Measurements from ENCODE around the gene SLC8B1.
A peak's percentile ranks its signal among the peaks of the same experiment; 100 is the strongest.
"Not testable (repeated sequence)": the region's sequence is repeated elsewhere in the genome, so short reads cannot be mapped to it uniquely, and the experiment has no call there.

Gene SLC8B1

DNA sequence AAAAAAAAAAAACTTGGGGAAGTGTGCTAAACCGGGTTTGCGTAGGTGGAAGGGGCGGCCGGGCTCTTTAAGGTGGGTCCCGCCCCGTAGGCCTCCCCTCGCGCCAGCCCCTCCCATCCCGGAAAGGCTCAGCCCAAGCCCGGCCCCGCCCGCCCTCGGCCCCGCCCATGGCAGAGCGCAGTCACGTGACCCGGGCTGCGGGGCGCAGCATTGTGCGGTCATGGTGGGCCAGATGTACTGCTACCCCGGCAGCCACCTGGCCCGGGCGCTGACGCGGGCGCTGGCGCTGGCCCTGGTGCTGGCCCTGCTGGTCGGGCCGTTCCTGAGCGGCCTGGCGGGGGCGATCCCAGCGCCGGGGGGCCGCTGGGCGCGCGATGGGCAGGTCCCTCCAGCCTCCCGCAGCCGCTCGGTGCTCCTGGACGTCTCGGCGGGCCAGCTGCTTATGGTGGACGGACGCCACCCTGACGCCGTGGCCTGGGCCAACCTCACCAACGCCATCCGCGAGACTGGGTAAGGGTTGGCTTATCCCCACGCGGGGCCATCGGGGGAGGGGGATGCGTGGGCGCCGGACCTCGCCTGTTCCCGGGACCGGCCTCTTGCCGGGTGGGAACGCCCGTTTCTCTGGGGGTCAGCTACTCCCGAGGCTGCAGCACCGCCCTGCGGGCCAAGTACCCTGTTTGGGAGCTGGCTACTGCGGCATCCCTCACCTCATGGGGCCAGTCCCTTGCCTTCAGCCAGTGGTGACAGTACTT, 23.6 kb upstream of the SLC8B1 start, which contains the start of gene PLBD2:
Gene PLBD2 (plus strand): TSS at position 207 of the 752 bp plus-strand sequence. CDS start 14 bp downstream, at position 221.
- H3K27ac ChIP-seq = peak within 1 kb of the TSS; percentile 14
- DNase-seq (ENCODE audit: low read depth, low spot score) = peak; percentile 33

DNA sequence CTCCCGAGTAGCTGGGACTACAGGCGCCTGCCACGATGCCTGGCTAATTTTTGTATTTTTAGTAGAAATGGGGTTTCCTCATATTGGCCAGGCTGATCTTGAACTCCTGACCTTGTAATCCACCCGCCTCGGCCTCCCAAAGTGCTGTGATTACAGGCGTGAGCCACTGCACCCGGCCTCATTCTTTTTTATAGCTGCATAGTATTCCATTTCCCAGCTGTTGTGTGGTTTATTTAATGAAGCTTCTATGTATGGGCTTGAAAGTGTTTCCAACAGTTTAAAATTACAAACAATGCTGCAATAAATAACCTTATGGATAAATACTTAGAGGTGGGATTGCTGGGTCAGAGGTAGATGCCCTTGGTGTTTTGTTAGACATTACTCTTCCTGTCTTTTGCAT, 19.3 kb upstream of the SLC8B1 start:
- DNase-seq (ENCODE audit: low read depth, low spot score); H3K27ac ChIP-seq: not testable (repeated sequence)

DNA sequence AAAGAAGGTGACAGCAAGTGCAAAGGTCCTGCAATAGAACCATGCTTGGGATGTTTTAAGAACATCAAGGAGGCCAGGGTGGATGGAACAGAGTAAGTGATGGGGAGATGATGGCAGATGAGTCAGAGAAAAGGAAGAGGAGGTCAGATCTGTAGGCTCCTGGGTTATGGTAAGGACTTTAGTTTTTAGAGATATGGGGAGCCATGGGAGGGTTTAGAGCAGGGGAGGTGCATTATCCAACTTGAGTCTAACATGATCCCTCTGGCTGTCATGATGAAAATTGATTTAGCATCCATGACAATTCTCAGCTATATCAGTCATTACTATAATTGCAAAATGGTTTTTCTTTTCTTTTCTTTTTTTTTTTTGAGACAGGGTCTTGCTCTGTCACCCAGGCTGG, 16.2 kb upstream of the SLC8B1 start:
- DNase-seq (ENCODE audit: low read depth, low spot score) = no peak
- no peak overlapping the region for H3K27ac ChIP-seq

DNA sequence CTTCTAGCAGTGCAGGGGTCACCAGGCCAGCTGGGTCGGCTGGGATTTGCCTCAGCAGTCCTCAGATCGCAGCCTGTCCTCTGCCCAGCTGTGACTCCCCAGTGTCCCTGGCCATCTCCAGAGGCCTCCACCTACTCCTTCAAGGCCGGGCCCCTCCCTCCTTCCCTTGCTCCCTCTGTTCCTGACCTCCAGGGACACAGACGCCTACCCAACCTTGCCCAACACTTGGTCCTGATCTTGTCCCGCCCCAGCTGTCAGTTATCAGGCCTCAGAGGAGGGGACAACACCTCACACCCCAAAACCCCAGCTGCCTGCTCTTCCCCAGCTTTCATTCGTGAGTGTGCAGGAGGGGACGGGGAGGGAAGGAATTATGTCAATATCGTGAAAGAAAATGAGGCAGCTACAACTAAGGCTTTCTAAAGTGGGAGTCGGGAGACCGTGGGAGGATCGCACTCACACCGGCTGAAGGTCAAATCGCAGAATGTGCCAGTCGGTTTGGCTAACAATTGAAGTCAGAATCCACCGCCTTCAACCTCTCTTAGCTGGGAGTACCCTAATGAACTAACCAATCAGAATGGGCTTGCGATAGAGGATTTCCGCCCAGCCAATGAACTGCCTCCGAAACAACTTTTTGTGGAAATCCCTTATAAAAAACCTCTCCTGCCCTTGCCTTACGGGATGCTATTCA, 14.1 kb upstream of the SLC8B1 start:
- no peak overlapping the region for H3K27ac ChIP-seq
- no peak for DNase-seq (ENCODE audit: low read depth, low spot score)

DNA sequence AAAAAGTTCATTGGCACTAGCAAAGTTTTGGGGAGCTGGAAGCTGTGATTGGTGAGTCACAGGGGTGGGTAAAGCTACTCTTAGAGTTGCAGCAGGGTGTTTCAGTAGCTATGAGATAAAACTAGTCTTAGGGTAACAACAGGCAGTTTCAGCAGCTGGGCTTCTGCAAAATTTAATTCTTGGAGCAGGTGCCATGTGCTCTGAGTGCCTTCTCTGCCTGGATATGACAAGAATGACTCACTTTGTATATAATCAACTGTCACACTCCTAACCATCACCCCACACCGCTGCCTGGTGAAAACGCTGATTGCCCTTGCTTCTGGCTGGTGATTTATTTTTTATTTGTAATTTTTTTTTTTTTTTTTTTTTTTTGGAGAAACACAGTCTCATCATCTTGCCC, 13.0 kb upstream of the SLC8B1 start:
- DNase-seq (ENCODE audit: low read depth, low spot score) = no peak

DNA sequence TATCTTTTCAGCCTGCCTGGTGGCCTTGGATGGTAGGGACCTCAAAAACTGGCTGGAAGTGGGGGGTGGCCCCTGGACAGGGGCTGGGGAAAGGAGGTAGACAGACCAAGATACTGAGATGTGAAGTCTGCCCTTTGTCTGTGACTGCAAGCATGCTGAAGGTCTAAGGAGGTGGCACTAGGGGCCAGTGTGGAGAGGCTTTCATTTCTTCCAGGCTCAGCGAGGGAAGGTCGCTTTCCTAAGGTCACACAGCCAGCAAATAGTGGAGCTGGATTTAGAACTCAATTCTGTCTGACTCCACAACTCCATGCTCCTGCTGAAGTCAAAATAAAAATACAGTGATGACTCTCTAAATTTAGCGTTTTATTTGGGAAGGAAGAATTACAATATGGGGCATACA, 12.2 kb upstream of the SLC8B1 start:
- no peak for DNase-seq (ENCODE audit: low read depth, low spot score)
- H3K27ac ChIP-seq = no peak overlapping the region

More for the DNA sequence above, 13.0 kb upstream of the SLC8B1 start:
- no peak overlapping the region for H3K27ac ChIP-seq

DNA sequence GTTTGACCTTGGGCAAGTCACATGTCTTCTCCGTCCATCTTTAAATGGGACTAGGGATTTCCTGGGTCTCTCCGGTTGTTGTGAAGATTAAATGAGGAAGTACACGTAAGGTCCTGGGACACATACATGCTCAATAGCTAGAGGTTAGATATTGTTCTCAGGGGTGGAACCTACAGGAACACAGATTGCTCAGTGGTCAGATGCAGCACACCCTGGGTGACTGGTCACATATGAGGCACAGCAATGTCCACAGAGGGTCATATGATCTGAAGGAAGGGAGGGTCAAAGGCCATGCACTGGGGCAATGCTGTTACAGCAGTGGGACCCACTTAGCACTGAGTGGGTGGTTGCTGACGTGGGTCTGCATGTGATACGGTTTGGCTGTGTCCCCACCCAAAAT, 11.4 kb upstream of the SLC8B1 start:
- H3K27ac ChIP-seq = no peak overlapping the region
- DNase-seq (ENCODE audit: low read depth, low spot score) = no peak

DNA sequence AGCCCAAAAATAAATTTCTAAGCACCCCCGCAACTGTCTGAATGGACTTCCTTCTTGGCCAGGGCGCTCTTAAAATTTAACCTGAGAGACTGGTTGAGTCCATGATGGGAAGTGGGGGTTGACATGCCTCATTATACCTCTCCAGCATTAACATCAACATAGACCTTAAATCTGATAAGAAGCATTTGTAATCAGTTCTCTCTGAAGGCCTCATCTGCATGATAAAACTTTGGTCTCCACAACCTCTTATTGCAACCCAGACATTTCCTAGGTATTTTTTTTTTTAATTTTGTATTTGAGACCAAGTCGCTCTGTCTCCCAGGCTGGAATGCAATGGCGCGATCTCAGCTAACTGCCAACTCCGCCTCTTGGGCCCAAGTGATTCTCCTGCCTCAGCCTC, 10.4 kb upstream of the SLC8B1 start:
- no peak for DNase-seq (ENCODE audit: low read depth, low spot score)
- H3K27ac ChIP-seq = no peak overlapping the region

DNA sequence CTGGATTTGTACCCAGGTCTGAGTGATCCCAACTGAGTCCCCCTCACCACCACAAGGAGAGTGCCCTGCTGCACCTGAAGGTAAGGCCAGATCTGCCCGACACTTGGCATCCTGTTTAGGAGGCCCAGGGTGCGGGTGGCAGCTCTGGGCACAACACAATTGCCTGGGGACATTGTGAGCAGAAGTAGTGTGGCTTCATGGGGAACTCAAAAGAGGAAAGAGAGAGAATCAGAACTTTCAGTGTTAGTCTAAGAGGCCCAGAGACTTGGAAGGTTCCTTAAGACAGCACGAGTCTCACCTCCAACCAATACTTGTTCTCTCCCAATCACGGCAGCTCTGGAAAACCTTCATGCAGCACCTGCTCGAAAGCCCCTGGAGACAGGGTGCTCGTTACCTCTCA, 6.6 kb upstream of the SLC8B1 start:
- no peak for DNase-seq (ENCODE audit: low read depth, low spot score)
- no peak overlapping the region for H3K27ac ChIP-seq

DNA sequence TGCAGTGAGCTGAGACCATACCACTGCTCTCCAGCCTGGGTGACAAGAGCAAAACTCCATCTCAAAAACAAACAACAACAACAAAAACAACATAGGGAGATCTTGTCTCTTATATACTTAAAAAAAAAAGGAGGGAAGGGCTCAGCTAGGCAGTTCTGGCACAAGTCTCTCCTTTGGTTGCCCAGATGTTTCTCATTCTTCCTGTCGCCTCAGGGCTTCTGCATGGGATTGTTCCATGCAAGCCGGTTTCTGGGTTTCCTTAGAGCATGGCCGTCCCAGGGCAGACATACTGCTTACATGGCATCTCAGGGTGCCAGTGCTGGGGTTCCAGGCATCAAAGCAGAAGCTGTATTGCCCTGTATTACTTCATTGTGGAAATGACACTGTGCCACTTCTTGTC, 5.2 kb upstream of the SLC8B1 start:
- H3K27ac ChIP-seq = no peak overlapping the region
- no peak for DNase-seq (ENCODE audit: low read depth, low spot score)

DNA sequence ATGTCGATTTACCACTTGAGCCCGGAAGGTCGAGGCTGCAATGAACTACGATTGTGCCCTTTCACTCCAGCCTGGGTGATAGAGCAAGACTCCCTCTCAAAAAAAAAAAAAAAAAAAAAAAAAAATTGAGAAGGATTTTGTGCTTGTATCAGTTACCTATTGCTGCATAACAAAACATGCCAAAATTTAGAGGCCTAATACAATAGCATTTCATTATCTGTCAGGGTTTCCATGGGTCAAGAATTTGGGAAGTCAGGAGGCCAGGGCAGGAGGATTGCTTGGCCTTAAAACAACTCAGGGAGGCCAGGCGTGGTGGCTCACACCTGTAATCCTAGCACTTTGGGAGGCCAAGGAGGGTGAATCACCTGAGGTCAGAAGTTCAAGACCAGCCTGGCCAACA, 4.6 kb upstream of the SLC8B1 start:
- H3K27ac ChIP-seq = no peak overlapping the region
- no peak for DNase-seq (ENCODE audit: low read depth, low spot score)

DNA sequence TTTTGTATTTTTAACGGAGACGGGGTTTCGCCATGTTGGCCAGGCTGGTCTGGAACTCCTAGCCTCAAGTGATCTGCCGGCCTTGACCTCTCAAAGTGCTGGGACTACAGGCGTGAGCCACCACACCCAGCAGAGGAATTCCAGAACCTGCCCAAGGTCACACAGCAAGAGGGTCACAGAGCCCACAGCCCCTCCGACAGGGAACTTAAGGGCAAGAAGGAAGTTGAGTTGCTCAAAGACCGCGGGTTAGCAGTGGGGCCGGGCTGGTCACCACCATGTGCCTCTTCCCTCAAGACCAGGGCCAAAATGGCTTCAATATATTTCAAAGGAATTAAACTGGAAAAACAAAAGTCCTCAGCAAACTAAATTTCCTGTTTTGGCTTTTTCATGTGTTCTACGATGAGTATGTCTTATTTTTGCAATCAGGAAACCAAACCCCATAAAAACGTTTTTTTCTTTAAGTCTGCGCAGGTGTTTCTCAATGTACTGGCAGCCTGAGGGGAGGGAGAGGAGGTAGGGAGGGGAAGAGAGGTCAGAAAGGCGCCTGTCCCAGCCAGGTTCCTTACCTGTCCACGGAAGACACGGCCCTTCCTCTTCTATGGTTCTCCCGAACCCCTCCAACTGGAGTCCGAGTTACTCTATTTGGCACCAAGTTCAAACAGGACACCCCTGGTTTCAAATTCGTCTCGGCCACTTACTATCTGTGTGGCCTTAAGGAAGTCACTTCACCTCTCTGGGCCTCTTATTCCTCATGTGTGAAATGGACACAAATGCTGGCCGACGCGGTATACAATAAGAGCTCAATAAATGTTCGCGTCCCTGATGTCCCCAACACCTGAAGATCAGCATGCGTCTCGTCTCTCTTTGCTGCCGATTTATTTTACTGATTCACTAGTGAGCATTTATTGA, 778 bp downstream of the SLC8B1 start:
- no peak for DNase-seq (ENCODE audit: low read depth, low spot score)

DNA sequence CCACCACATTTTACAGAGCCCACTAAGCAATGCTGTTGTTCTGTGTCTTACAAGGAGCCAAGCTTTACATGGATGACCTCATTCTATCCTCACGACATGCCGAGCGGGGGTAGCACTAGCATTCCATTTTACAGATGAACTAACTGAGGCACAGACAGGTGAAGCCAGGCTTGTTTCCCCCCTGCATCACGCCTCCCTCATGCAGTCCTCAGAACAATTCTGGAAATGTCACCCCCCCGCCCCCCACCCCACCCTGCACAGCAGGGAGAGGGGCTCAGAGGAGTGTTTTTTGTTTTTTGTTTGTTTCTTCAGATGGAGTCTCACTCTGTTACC, 1.5 kb downstream of the SLC8B1 start:
- H3K27ac ChIP-seq = no peak overlapping the region
- DNase-seq (ENCODE audit: low read depth, low spot score) = no peak

More for the DNA sequence above, 778 bp downstream of the SLC8B1 start:
- peak overlapping the region; percentile 33 for H3K27ac ChIP-seq

DNA sequence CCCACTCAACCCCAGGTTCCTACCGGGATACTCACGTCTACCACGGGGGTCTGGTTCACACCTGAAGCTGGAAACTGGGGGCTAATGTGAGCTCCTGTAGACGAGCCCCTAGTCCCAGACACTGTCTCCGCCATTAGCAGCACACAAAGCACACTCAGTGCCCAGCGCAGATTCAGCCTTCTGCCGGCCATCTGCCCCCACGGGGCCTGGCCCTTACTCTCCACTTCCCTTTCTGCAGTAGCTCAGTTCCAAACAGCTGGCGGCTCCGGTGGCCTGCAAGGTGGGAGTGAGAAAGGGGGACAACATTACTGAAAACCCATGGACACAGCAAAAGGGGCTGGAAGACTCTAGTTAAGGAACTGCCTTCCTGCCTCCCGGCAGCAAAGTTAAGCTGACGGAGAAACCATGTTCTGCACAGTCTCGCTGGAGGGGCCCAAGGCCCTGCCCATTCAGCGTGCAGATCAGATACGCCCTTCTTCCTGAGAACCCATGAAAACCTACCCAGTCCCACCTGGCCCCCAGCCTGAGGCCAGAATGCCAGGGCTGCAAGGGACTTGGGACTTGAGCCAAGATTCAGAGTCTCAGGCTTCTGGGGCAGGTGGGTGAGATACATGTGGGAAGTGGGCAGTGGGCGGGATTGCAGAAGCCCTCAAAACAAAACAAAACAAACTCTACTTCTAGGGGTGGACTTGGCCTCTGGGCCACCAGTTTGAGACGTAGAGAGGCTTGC, 2.1 kb downstream of the SLC8B1 start:
- no peak overlapping the region for H3K27ac ChIP-seq
- DNase-seq (ENCODE audit: low read depth, low spot score) = no peak

DNA sequence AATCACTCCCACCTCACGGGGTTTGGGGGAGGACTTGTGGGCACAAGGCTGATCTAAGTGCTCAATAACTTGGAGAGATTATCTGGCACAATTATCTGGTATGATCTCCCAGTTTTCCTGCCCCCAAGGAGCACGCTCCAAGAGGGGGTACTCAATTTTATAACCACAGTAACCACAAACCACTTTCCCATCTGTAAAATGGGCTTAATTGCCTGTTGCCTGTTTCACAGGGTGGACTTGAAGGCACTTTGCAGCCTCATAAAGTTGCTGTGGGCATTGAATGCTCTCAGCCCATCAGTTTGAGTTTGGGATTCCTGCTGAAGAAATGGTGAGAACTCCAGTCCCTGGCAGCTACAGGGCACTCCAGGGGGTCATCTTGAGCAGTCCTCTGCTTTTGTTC, 4.4 kb downstream of the SLC8B1 start:
- no peak overlapping the region for H3K27ac ChIP-seq
- DNase-seq (ENCODE audit: low read depth, low spot score) = no peak

DNA sequence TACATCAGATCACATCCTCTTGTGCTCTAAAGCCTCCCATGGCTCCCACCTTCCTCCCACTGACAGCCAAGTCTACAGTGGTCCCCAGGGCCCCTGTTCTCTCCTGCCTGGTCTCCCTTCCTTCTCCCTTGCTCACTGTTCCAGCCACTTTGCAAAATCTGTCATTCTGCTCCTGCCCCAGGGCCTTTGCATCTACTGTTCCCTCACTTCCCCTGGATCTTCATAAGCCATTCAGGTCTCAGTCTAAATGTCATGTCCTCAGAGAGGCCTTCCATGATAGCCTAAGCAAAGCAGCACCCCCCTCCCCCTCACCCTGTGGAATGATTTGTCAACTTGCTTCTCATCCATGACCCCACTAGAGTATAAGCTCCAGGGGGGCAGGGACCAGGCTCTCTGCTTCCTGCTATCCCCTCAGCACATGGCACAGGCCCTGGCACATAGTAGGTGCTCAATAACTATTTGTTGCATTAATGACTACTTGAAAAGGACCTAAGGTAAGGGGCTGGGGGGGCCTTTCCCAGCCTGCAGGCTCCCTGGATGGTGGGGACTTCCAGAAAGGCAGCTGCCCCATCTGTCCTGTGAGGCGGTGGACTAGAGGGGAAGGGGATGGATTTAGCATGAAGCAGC, 5.0 kb downstream of the SLC8B1 start:
- no peak overlapping the region for H3K27ac ChIP-seq
- DNase-seq (ENCODE audit: low read depth, low spot score) = no peak

DNA sequence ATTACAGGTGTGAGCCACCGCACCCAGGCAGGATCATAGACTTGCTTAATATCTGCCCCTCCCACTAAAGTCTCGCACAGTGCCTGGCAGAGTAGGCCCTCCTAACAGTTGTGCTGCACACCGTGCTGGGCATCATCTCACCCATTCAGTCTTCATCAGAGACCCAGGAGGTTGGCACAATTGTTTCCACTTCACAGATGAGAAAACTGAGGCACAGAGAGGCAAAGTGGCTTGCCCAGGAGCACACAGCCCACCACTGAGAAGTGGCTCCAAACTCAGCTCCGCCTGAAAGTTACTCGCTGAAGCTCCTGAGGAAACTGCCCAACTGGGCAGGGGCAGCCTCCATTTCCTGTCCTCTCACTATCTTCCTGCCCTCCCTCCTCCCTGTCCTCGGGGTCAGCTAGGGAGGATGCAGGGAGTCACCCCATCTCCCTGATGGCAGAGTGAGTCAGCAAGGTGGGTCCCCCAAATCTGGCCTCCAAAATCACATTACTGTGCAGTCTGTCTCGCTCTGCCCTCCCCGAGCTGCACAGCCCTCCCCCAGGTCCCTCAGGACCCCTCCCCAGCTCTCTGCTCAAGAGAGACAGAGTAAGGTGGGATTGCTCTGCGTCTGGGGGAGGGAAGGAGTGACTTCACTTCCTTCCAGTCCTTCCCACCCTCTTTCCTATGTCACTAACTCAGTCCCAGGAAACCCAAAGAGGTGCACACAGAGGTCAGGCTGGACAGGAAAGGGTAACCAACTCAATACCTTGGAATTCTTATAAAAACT, 5.7 kb downstream of the SLC8B1 start:
- no peak for DNase-seq (ENCODE audit: low read depth, low spot score)
- no peak overlapping the region for H3K27ac ChIP-seq

DNA sequence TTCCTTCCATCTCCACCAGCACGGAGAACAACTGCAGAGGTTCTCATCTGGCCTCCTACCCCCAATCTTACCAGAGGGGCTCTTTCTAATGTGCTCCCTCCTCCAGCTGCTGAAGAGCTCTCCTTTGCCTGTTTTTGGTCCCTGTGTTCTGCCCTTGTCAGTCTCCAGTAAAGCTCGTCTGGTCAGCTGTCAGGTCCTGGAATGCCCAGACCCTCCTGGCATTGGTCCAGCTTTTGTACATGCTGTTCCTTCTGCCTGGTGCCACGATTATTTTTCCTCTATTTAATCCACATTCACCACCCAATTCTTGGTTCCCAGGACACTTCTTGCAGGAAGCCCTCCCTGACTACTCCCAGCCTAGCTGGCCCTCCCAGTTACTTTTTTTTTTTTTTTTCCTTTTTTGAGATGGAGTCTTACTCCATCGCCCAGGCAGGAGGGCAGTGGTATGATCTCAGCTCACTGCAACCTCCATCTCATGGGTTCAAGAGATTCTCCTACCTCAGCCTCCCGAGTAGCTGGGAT, 6.5 kb downstream of the SLC8B1 start:
- H3K27ac ChIP-seq = no peak overlapping the region
- DNase-seq (ENCODE audit: low read depth, low spot score) = no peak

All from epithelial cell of prostate (primary cell).